HT1080 (cell line): ENCODE data around the gene NRG2. TPM values are rescaled to one million over a fixed set of nuclear protein-coding genes. Genes with fewer than 3 reads are reported as not detected.
A peak's percentile ranks its signal among the peaks of the same experiment; 100 is the strongest.

ENCODE experiments used
- DNase-seq: peaks from one replicate; pipeline ENCODE4 v3.0.0-alpha.2; 2015; ENCODE audit warnings: low read depth
- total RNA-seq: library from RNA; depleted of rRNA; stranded (reverse); fragments of >200 nt; shearing (Covaris generic); gene quantifications from 2 replicates; pipeline ENCODE4 v1.2.3, GENCODE V29; 2014

Gene NRG2
- total RNA-seq, 1 experiment from 2014 or later = 10.4 TPM

DNA sequence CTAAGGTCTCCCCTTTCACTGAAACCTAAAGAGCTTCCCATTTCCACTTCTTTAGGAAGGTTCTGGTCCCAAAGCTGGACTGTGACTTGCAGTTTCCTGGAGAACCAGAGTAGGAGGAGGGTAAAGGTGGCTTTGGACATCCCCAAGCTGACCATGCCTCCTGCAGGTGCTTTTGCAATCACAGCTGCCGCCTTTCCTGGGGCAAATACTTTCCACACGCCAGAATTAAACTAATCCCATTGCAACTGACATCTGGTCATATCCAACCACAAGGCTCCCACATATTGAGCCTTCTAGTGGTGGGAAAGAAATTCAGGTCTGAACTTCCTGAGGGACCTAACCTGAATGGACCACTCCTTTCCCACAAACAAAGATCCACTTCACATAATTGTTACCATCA lies 92.7 kb downstream of the NRG2 start:
- no peak for DNase-seq

- DNase-seq = no peak
Observed at GRCh38 chr5:139949710-139950109, 93.4 kb downstream of the NRG2 start.

- DNase-seq = no peak
Observed at GRCh38 chr5:139947727-139948126, 95.4 kb downstream of the NRG2 start.

- DNase-seq = no peak
Observed at GRCh38 chr5:139946440-139946839, 96.7 kb downstream of the NRG2 start.

- no peak for DNase-seq
Observed at GRCh38 chr5:139946006-139946405, 97.1 kb downstream of the NRG2 start.

DNA sequence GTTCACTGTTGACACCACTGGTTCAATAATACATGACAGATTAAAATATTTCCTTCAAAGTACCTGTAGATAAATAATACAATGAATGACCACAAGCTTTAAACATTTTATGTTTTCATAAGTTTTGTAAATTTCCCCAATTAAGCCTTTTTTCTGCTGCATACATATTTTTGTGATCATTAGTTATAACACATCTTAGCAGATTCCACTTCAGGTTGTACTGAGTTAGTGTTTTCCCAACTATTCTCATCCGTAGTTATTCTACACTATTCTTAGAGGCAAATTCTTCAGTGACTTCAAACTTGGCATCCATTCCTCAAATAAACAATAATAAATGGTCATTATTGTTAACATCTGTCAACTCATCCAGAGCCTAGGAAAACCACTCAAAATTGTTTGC lies 100.9 kb downstream of the NRG2 start:
- DNase-seq = no peak

GRCh38 chr5:139930406-139930805 lies 112.7 kb downstream of the NRG2 start:
- no peak for DNase-seq

- DNase-seq = no peak
Observed at GRCh38 chr5:139926797-139927503, 116.1 kb downstream of the NRG2 start.

- DNase-seq = peak; percentile 70
Observed at GRCh38 chr5:139925650-139926640, 117.2 kb downstream of the NRG2 start.

DNA sequence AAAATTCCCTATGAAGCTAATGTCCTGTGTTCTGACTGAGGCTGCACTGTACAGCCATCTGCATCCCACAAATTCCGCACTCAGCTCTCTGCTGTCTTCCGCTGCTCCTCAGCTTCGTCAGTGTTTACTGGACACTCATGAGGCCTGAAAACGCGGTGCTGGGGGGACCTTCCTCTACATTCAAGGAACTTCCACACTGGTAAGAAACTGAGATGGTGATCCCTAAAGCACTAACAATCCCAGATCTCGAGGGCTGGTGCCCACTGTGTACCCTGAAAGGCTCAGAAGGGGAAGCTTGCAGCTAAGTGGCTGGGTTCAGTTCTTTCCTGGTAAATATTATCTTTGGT lies 117.9 kb downstream of the NRG2 start:
- no peak for DNase-seq

DNA sequence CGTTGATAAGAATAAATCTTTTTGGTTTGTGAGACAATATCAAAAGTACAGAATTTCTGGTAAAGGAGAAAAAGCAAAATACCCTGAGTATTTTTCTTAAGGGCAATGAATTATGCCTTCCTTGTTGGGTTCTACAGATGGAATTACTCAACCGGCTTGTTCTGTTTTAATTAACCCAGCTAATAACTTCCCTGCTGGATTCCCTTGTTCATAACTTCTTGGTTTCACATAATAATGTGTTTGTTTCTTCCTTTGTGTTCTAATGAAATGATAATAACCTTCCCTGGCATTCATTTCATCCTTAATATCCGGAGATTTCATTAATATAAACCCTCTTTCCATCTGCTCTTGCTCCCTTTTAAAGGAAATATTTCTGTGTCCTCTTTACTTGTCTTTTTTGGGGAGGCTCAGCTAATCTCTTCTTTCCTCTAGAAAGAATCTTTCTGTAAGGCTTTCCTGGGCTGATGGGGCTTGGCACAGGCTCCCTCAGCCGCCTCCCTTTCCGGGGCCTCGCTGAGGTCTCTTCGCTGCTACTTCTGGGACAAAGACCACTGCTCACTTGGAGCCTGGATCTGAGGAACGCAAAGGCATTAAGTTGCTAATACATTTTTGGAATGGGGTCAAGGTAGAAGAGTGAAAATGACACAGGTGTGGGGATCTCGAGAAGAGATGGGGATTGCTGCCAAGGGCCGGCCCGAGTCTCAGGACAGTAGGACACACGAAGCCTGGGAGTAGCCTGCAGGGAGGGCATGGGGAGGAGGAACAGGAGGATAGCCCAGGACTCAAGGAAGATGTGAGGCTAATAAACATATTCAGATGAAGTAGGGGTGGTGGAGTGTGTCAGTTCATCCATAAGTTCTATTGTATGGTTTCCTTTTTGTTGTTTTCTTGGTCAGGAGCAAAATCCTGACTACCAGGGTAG lies 118.5 kb downstream of the NRG2 start:
- DNase-seq = no peak

DNA sequence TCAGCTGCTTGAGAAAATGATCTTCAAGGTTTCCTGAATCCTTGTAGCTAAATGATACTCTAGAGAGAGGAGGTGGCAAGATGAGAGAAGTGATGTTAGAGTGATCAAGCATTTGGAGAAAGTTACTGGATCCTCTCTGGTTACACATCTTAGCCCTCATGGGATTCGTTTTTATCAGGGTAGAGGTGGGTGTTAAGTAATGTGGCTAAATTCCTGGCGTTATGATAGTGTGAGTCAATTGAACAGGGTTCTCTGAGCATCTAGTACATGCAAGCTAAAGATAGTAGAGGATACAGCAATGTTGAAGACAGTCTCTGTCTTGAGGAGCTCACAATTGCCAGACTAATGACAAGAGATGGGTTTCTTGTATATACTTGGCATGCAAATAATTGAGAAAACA lies 123.8 kb downstream of the NRG2 start:
- DNase-seq = peak; percentile 37

DNA sequence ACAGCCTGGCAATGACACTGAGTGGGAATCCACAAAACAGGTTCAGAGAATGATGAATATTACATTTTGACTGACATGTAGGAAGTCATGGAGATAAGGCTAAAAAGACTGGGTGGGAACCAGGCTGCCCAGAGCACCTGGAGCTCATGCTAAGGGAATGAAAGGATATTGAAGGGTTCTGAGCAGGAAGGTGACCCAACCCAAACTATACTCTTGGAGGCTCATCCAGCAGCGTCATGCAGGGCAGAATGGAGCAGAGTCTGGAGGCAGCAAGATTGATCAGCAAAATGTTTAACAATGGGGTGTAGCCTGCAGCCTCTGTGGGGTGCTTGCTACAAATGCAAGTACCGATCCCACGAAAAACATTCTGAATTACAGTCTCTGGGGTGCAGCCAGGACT lies 127.3 kb downstream of the NRG2 start:
- DNase-seq = no peak

- no peak for DNase-seq
Observed at GRCh38 chr5:139915266-139915665, 127.8 kb downstream of the NRG2 start.

- no peak for DNase-seq
Observed at GRCh38 chr5:139914218-139914807, 128.8 kb downstream of the NRG2 start.

- DNase-seq = no peak
Observed at GRCh38 chr5:139912804-139913203, 130.3 kb downstream of the NRG2 start.

GRCh38 chr5:139912158-139912557 lies 130.9 kb downstream of the NRG2 start:
- DNase-seq = no peak

DNA sequence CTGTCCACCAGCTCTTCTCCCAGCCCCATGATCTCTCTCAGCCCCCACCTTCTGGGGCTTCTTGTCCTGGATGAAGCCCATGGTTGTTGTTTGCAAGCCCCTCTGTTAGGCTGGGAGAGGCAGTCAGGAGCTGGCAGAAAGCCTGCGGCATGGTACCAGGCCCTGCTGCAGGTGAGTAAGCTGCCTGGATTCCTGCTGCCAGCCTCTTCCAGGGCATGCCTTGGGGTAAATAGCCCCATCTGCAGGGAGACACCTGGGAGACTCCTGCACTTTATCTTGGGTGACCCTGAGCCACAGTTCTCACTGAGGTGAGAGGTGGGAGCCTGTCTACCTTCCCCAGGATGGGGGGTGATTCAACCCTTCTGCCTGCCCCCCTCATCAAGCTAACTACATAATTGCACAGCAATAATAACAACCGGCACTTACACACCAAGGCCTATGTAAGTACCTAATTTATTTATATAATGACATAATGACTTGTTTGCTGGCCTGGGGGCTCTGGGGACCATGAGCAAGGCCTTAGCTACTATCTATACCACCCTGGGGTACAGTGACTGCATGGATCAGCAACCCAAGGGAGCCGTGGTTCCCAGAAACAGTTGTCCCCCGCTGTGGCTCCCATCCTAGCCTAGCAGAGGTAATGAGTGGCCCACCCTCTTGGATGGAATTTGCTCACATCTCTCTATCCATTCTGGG lies 131.5 kb downstream of the NRG2 start:
- no peak for DNase-seq

DNA sequence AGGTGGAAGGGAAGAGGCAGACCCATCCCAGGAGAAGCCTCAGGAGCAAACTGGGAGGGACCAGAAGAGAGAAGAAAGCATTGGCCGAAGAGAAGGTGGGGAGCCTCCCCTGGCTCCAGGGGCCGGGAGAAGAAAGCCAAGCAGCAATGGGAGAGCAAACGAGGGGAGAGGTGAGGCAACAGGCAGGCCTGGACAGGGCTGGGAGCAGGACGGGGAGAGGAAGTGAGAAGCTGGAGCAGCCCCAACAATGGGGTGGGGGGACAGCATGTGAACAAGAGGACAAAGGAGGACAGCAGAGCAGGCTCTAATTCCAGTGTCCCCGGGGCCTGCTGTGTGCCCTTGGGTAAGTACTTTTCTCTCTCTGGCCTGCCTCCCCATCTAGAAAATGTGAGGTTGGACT lies 132.2 kb downstream of the NRG2 start:
- no peak for DNase-seq

DNA sequence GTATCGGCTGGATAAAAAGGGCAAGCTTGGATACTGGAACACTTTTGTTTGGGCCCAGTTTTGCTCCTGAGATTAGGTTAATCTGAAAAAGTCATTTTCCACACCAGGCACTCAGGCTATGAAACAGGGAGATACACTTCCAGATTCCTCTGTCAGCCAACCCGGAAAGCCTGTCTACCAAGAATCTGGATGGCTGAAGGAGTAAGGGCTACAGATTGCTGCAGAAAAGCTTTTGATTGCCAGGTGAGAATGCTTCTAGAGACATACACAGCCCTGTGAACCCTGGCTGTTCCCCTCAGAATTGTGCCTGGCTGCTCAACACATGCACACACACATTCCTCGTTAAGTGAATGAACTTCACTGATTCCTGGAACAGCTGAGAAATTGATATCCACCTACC lies 133.1 kb downstream of the NRG2 start:
- no peak for DNase-seq

GRCh38 chr5:139908749-139909148 lies 134.3 kb downstream of the NRG2 start:
- peak; percentile 43 for DNase-seq
